ENCODE data around the gene PRMT2. TPM values are rescaled to one million over a fixed set of nuclear protein-coding genes. Genes with fewer than 3 reads are reported as not detected.

PRMT2 gene
- total RNA-seq, 2 donors from 2014 or later, result 77.9 to 108 TPM

GRCh38 chr21:46621457-46622182, 13.9 kb upstream of the PRMT2 start:
- H3K36me3 ChIP-seq, result no peaks in the 10 kb centered on the region
- WGBS, result 67% methylated on average over 9 of the region's 9 CpGs
- H3K27me3 ChIP-seq (replicated peaks; ENCODE audit: insufficient read depth), result no peaks in the 10 kb centered on the region
- no peak for TF ChIP-seq CTCF (IDR thresholded peaks at IDR 0.05)
- TF ChIP-seq POLR2A (IDR thresholded peaks at IDR 0.05), result no peak
- TF ChIP-seq POLR2AphosphoS5 (IDR thresholded peaks at IDR 0.05), result no peak
- no peaks in the 10 kb centered on the region for H3K4me1 ChIP-seq (replicated peaks)
- no peak overlapping the region for H3K4me3 ChIP-seq
- no peak for DNase-seq (ENCODE audit: low spot score)
- H3K9me3 ChIP-seq, result no peaks in the 10 kb centered on the region
- no peak overlapping the region for H3K27ac ChIP-seq
- intact Hi-C loops (cut with DNase I), result no loop called here

GRCh38 chr21:46622226-46622625, 13.2 kb upstream of the PRMT2 start:
- TF ChIP-seq CTCF (IDR thresholded peaks at IDR 0.05), result no peak
- TF ChIP-seq POLR2A (IDR thresholded peaks at IDR 0.05), result no peak
- intact Hi-C loops (cut with DNase I), result no loop called here
- H3K27ac ChIP-seq, result no peak overlapping the region
- DNase-seq (ENCODE audit: low spot score), result no peak
- 53% methylated on average over 4 of the region's 4 CpGs for WGBS
- H3K36me3 ChIP-seq, result no peaks in the 10 kb centered on the region
- no peak overlapping the region for H3K4me3 ChIP-seq
- H3K4me1 ChIP-seq (replicated peaks), result no peaks in the 10 kb centered on the region
- no peaks in the 10 kb centered on the region for H3K9me3 ChIP-seq
- no peaks in the 10 kb centered on the region for H3K27me3 ChIP-seq (replicated peaks; ENCODE audit: insufficient read depth)

GRCh38 chr21:46624050-46624449, 11.4 kb upstream of the PRMT2 start:
- DNase-seq (ENCODE audit: low spot score), result no peak

GRCh38 chr21:46625759-46626158, 9.7 kb upstream of the PRMT2 start:
- no peaks in the 10 kb centered on the region for H3K27me3 ChIP-seq (replicated peaks; ENCODE audit: insufficient read depth)
- TF ChIP-seq POLR2A (IDR thresholded peaks at IDR 0.05) (no peak), POLR2AphosphoS5 (IDR thresholded peaks at IDR 0.05) (no peak), CTCF (IDR thresholded peaks at IDR 0.05) (no peak)
- no peak overlapping the region for H3K27ac ChIP-seq
- intact Hi-C loops (cut with DNase I), result no loop called here
- no peak for DNase-seq (ENCODE audit: low spot score)
- no peaks in the 10 kb centered on the region for H3K4me1 ChIP-seq (replicated peaks)
- H3K4me3 ChIP-seq, result no peak overlapping the region
- WGBS, result 79% methylated on average over 1 of the region's 1 CpG
- H3K36me3 ChIP-seq, result no peaks in the 10 kb centered on the region
- H3K9me3 ChIP-seq, result no peaks in the 10 kb centered on the region

More at GRCh38 chr21:46624050-46624449, 11.4 kb upstream of the PRMT2 start:
- TF ChIP-seq CTCF (IDR thresholded peaks at IDR 0.05), result no peak
- TF ChIP-seq POLR2A (IDR thresholded peaks at IDR 0.05), result no peak
- TF ChIP-seq POLR2AphosphoS5 (IDR thresholded peaks at IDR 0.05), result no peak
- no peak overlapping the region for H3K27ac ChIP-seq
- 70% methylated on average over 16 of the region's 16 CpGs for WGBS
- no peaks in the 10 kb centered on the region for H3K9me3 ChIP-seq
- no peak overlapping the region for H3K4me3 ChIP-seq
- no peaks in the 10 kb centered on the region for H3K27me3 ChIP-seq (replicated peaks; ENCODE audit: insufficient read depth)
- H3K4me1 ChIP-seq (replicated peaks), result no peaks in the 10 kb centered on the region
- no peaks in the 10 kb centered on the region for H3K36me3 ChIP-seq
- intact Hi-C loops (cut with DNase I), result no loop called here

- Histone ChIP-seq H3K27me3 (replicated peaks; ENCODE audit: insufficient read depth) (no peaks in the 10 kb centered on the region), H3K36me3 (no peaks in the 10 kb centered on the region), H3K4me1 (replicated peaks) (no peaks in the 10 kb centered on the region), H3K4me3 (no peak overlapping the region), H3K9me3 (no peaks in the 10 kb centered on the region), H3K27ac (no peak overlapping the region)
- TF ChIP-seq CTCF (IDR thresholded peaks at IDR 0.05) (no peak), POLR2A (IDR thresholded peaks at IDR 0.05) (no peak), POLR2AphosphoS5 (IDR thresholded peaks at IDR 0.05) (no peak)
- intact Hi-C loops (cut with DNase I), result no loop called here
- 93% methylated on average over 7 of the region's 7 CpGs for WGBS
- no peak for DNase-seq (ENCODE audit: low spot score)
Measured at GRCh38 chr21:46626536-46626935, 8.9 kb upstream of the PRMT2 start.

Measured in prostate gland (tissue), 2 donors.